ENCODE results near the gene CHTOP.

CHTOP gene

GRCh38 chr1:153592748-153593147 lies 41.1 kb upstream of the CHTOP start:
- DNase-seq (ENCODE audit: low read depth, low spot score): no peak
- ChIA-PET POLR2A (interaction anchor here (1.0 to 1.2 kb wide), 2 partner anchors 26 to 35 kb away, joined by 3 read pairs; partner anchors contain the start of gene S100A13), CTCF (interaction anchor here (0.7 to 3.6 kb wide), 5 partner anchors 20 to 82 kb away, joined by 3 to 13 read pairs (median 4); no protein-coding TSS in a partner anchor)
- no peak for TF ChIP-seq CTCF (IDR thresholded peaks at IDR 0.05; ENCODE audit: insufficient read depth, low read length, missing control alignments)
- H3K4me3 ChIP-seq (ENCODE audit: low read depth, low read length): no peak overlapping the region

- CTCF ChIA-PET: interaction anchor here (1.4 to 3.6 kb wide), 5 partner anchors 15 to 87 kb away, joined by 3 to 21 read pairs (median 10); partner anchors contain the start of genes S100A1 and S100A13
Measured at GRCh38 chr1:153597206-153597605, 36.7 kb upstream of the CHTOP start.

GRCh38 chr1:153598309-153599172 lies 35.3 kb upstream of the CHTOP start:
- DNase-seq (ENCODE audit: low read depth, low spot score): no peak
- ChIA-PET CTCF (interaction anchor here (0.7 to 3.6 kb wide), 11 partner anchors 9 to 88 kb away, joined by 3 to 21 read pairs (median 4); partner anchors contain the start of genes S100A1, S100A13 and S100A16), POLR2A (interaction anchor here (0.6 to 1.7 kb wide), 4 partner anchors 10 to 28 kb away, joined by 3 to 12 read pairs (median 4); partner anchors contain the start of gene S100A13)
- no peak for TF ChIP-seq CTCF (IDR thresholded peaks at IDR 0.05; ENCODE audit: insufficient read depth, low read length, missing control alignments)
- H3K4me3 ChIP-seq (ENCODE audit: low read depth, low read length): no peak overlapping the region

More at GRCh38 chr1:153597206-153597605, 36.7 kb upstream of the CHTOP start:
- H3K4me3 ChIP-seq (ENCODE audit: low read depth, low read length): no peak overlapping the region
- TF ChIP-seq CTCF (IDR thresholded peaks at IDR 0.05; ENCODE audit: insufficient read depth, low read length, missing control alignments): no peak
- DNase-seq (ENCODE audit: low read depth, low spot score): no peak
- POLR2A ChIA-PET: interaction anchor here (0.6 kb wide), 1 partner anchor 87 kb away, joined by 3 read pairs; no protein-coding TSS in a partner anchor

- no peak for TF ChIP-seq CTCF (IDR thresholded peaks at IDR 0.05; ENCODE audit: insufficient read depth, low read length, missing control alignments)
- H3K4me3 ChIP-seq (ENCODE audit: low read depth, low read length): no peak overlapping the region
- ChIA-PET CTCF (interaction anchor here (0.8 to 3.6 kb wide), 9 partner anchors 13 to 89 kb away, joined by 3 to 21 read pairs (median 4); partner anchors contain the start of genes CHTOP, S100A1, S100A13 and S100A16), POLR2A (no interaction called here)
- no peak for DNase-seq (ENCODE audit: low read depth, low spot score)
Measured at GRCh38 chr1:153599847-153600246, 34.0 kb upstream of the CHTOP start.

- POLR2A ChIA-PET: interaction anchor here (0.9 kb wide), 1 partner anchor 9 kb away, joined by 3 read pairs; no protein-coding TSS in a partner anchor
- no peak for DNase-seq (ENCODE audit: low read depth, low spot score)
- CTCF ChIA-PET: interaction anchor here (0.8 to 1.9 kb wide), 6 partner anchors 12 to 92 kb away, joined by 3 to 10 read pairs (median 4); partner anchors contain the start of gene S100A13
- TF ChIP-seq CTCF (IDR thresholded peaks at IDR 0.05; ENCODE audit: insufficient read depth, low read length, missing control alignments): no peak
- no peak overlapping the region for H3K4me3 ChIP-seq (ENCODE audit: low read depth, low read length)
Measured at GRCh38 chr1:153602749-153603148, 31.1 kb upstream of the CHTOP start.

GRCh38 chr1:153606194-153606593 lies 27.7 kb upstream of the CHTOP start:
- ChIA-PET CTCF (interaction anchor here (0.9 to 2.6 kb wide), 3 partner anchors 73 to 110 kb away, joined by 3 to 12 read pairs (median 3); no protein-coding TSS in a partner anchor), POLR2A (interaction anchor here (0.7 kb wide), 2 partner anchors 34 to 73 kb away, joined by 3 read pairs; no protein-coding TSS in a partner anchor)
- TF ChIP-seq CTCF (IDR thresholded peaks at IDR 0.05; ENCODE audit: insufficient read depth, low read length, missing control alignments): no peak
- no peak for DNase-seq (ENCODE audit: low read depth, low spot score)
- H3K4me3 ChIP-seq (ENCODE audit: low read depth, low read length): no peak overlapping the region
